GM12878 (cell line): ENCODE measurements around the gene SPRING1. TPM values are rescaled to one million over a fixed set of nuclear protein-coding genes. Genes with fewer than 3 reads are reported as not detected.

Experiments used
- ATAC-seq: fragments of 200-7000 bp; cut with Tn5 transposase; 3 replicates; pipeline ENCODE4 v1.9.1; 2020; ENCODE audit warnings: mild to moderate bottlenecking, moderate library complexity
- BruUV-seq: library from RNA; stranded (reverse); fragments of 400-500 nt; replicated peaks from 2 replicates; lab custom pipeline; 2021; lab: Mats Ljungman, UMichigan
- CTCF ChIA-PET: fragments of 300-600 bp; sonication (Branson Sonifier 250); formaldehyde crosslinking; extraction: SDS; loops from one replicate; lab custom pipeline; 2021; ENCODE audit warnings: inconsistent platforms; lab: Yijun Ruan, JAX
- POLR2A ChIA-PET: fragments of 350-600 bp; formaldehyde crosslinking; extraction: SDS; loops from one replicate; lab custom pipeline; 2021; ENCODE audit warnings: inconsistent platforms; lab: Charles Lee
- RAD21 ChIA-PET: fragments of 300-600 bp; sonication (Branson Sonifier 250); formaldehyde crosslinking; loops from one replicate; lab custom pipeline; 2023; ENCODE audit warnings: antibody characterized with exemption; ENCODE audit not compliant: unreplicated experiment; lab: Charles Lee
- SMC1A ChIA-PET: fragments of 300-600 bp; sonication (Branson Sonifier 250); formaldehyde crosslinking; loops from one replicate; lab custom pipeline; 2023; ENCODE audit not compliant: unreplicated experiment, uncharacterized antibody; lab: Charles Lee
- DNase-seq: peaks from one replicate; pipeline ENCODE4 v3.0.0-alpha.2; 2011; ENCODE audit warnings: low read depth, low spot score
- FAIRE-seq: peaks from 3 replicates; lab custom pipeline; 2011; peaks lifted over from hg19 to GRCh38; lab: Jason Lieb, UNC
- H2AFZ ChIP-seq: 2 replicates; pipeline ENCODE4 v1.6.0; 2011; ENCODE audit warnings: low read depth, low read length, control low read depth; ENCODE audit not compliant: control insufficient read depth
- H3K27ac ChIP-seq: 2 replicates; pipeline ENCODE4 v1.5.1; 2011; ENCODE audit warnings: control low read depth; ENCODE audit not compliant: control insufficient read depth, insufficient read depth
- H3K27me3 ChIP-seq, 2 experiments: replicated peaks in 1 of 2; 2 replicates each; pipeline versions ENCODE4 v1.6.0 to v1.6.1; 2011; ENCODE audit warnings: low read length in 1 of 2; ENCODE audit not compliant: control insufficient read depth in 2 of 2, insufficient read depth in 2 of 2
- H3K36me3 ChIP-seq, 2 experiments: 2 replicates each; pipeline ENCODE4 v1.5.1; 2011; ENCODE audit warnings: low read length in 1 of 2; ENCODE audit not compliant: control insufficient read depth in 2 of 2, insufficient read depth in 2 of 2
- H3K4me1 ChIP-seq: 2 replicates; pipeline ENCODE4 v1.6.1; 2011; ENCODE audit warnings: mild to moderate bottlenecking, low read length, moderate library complexity, mixed read lengths; ENCODE audit not compliant: control insufficient read depth, insufficient read depth
- H3K4me2 ChIP-seq: 2 replicates; pipeline ENCODE4 v1.6.0; 2011; ENCODE audit warnings: control low read depth; ENCODE audit not compliant: control insufficient read depth, insufficient read depth
- H3K4me3 ChIP-seq: fragments of 200-600 bp; sonication (generic); 2 replicates; pipeline ENCODE4 v1.5.1; 2016
- H3K79me2 ChIP-seq: 2 replicates; pipeline ENCODE4 v1.6.0; 2011; ENCODE audit warnings: low read length; ENCODE audit not compliant: control insufficient read depth, insufficient read depth
- H3K9ac ChIP-seq: 2 replicates; pipeline ENCODE4 v1.8.0; 2011; ENCODE audit warnings: low read length, control low read depth, mixed read lengths; ENCODE audit not compliant: control insufficient read depth, insufficient read depth
- H3K9me3 ChIP-seq: replicated peaks from 3 replicates; pipeline ENCODE4 v1.5.1; 2011; ENCODE audit warnings: mild to moderate bottlenecking, low read length; ENCODE audit not compliant: control insufficient read depth, insufficient read depth
- H4K20me1 ChIP-seq: 2 replicates; pipeline ENCODE4 v1.6.0; 2011; ENCODE audit not compliant: control insufficient read depth, insufficient read depth
- CBX5 ChIP-seq: sonication (generic); IDR thresholded peaks from 2 replicates; pipeline ENCODE4 v1.6.1; 2016; ENCODE audit warnings: low read depth, moderate library complexity, mild to moderate bottlenecking, inconsistent platforms
- EZH2 ChIP-seq: IDR thresholded peaks from 2 replicates; pipeline ENCODE4 v1.6.1; 2012; ENCODE audit warnings: low read depth, mild to moderate bottlenecking, control low read depth, inconsistent platforms, low read length, borderline replicate concordance; ENCODE audit not compliant: control insufficient read depth
- MYC ChIP-seq: IDR thresholded peaks from 2 replicates; pipeline ENCODE4 v1.6.1; 2011; ENCODE audit warnings: mild to moderate bottlenecking, low read length, moderate library complexity, inconsistent platforms; ENCODE audit not compliant: insufficient read depth, insufficient replicate concordance, insufficient read length, severe bottlenecking
- POLR2AphosphoS5 ChIP-seq: IDR thresholded peaks from 2 replicates; pipeline ENCODE4 v1.6.1; 2011; ENCODE audit warnings: mild to moderate bottlenecking, low read length, inconsistent platforms
- RCOR1 ChIP-seq: conservative IDR thresholded peaks from 2 replicates; pipeline ENCODE4 v1.6.1; 2012; ENCODE audit warnings: low read depth, low read length, improper control_type of control experiment
- WGBS: methylation state at CpG from one replicate; pipeline ENCODE4 v1.1.6; 2016; ENCODE audit warnings: low lambda C conversion rate; ENCODE audit not compliant: insufficient replicate concordance, insufficient coverage; ENCODE audit errors: missing lambda C conversion rate; 5-methylcytosine and 5-hydroxymethylcytosine counted together
- in situ Hi-C: fragments of 300-500 bp; cut with MboI; formaldehyde crosslinking; loops from 9 replicates; pipeline ENCODE4 v1.14.3; 2018; ENCODE audit warnings: mixed read lengths
- intact Hi-C: fragments of 100-400 bp; cut with micrococcal nuclease; formaldehyde crosslinking; loops from one replicate; pipeline ENCODE4 v1.14.2; 2022; ENCODE audit not compliant: unreplicated experiment
- polyA plus RNA-seq, 11 experiments: library from polyadenylated mRNA; depleted of rRNA in 4 of 11; unstranded in 6 of 11; stranded (reverse) in 5 of 11; fragments of >200 nt; fragmentation: Nextera tagmentation in 4 of 11; fragmentation: Illumina TruSeq in 1 of 11; extraction: Ambion mirVana in 4 of 11; extraction: Trizol in 1 of 11; gene quantifications; 1 replicate in 1 of 11; 2 replicates in 10 of 11; pipeline versions ENCODE4 v1.2.1 to v1.2.3, GENCODE V29; 2011 to 2016; ENCODE audit warnings: inconsistent platforms in 2 of 11, missing spikeins in 2 of 11, low read depth in 1 of 11
- total RNA-seq, 4 experiments: library from RNA; depleted of rRNA in 3 of 4; stranded (reverse); fragments of >200 nt in 3 of 4; fragmentation: Illumina TruSeq in 1 of 4; extraction: Trizol in 1 of 4; gene quantifications; 2 replicates each; pipeline versions ENCODE4 v1.2.1 to v1.2.3, GENCODE V29; 2013 to 2021
- TF ChIP-seq, protein P1 (sequence below): IDR thresholded peaks from 2 replicates; pipeline ENCODE4 v1.6.1; 2011; ENCODE audit warnings: borderline replicate concordance, low read depth, mild to moderate bottlenecking, moderate library complexity, mixed read lengths, low read length; ENCODE audit not compliant: insufficient read depth; ENCODE audit errors: extremely low read length
- TF ChIP-seq, protein P2 (sequence below): IDR thresholded peaks from 2 replicates; pipeline ENCODE4 v1.6.1; 2012; ENCODE audit warnings: low read length, inconsistent platforms
- TF ChIP-seq, protein P3 (sequence below): IDR thresholded peaks from 2 replicates; pipeline ENCODE4 v1.6.1; 2012; ENCODE audit warnings: low read depth, low read length, improper control_type of control experiment

The SPRING1 gene
- total and polyA plus RNA-seq, 10 of the 15 experiments (the other 5 are each of a cell fraction or from before 2014, with no cell fraction given): 2.5 to 25.7 (median 14.3) TPM

DNA sequence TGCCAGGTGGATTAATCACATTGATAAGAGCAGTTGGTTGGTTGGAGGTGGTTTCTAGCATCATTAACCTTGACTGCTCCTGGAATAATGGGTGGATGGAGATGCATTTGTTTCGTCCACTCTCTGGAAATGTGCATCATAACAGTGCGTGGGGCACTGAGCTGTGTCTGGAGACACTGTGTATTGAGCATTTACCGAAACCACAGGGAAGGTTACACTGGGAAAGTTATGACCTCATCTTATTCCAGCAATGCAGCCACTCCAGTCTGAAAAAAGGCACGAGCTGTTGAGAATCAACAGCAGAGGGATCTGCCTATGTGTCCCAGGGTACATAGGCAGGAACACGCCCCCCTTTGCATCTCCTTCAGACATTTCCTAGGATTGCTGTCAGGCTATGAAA, 27.4 kb upstream of the SPRING1 start (continued):
- TF ChIP-seq, protein P1, sequence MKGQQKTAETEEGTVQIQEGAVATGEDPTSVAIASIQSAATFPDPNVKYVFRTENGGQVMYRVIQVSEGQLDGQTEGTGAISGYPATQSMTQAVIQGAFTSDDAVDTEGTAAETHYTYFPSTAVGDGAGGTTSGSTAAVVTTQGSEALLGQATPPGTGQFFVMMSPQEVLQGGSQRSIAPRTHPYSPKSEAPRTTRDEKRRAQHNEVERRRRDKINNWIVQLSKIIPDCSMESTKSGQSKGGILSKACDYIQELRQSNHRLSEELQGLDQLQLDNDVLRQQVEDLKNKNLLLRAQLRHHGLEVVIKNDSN: no peak
- TF ChIP-seq EZH2: no peak
- TF ChIP-seq, protein P2, sequence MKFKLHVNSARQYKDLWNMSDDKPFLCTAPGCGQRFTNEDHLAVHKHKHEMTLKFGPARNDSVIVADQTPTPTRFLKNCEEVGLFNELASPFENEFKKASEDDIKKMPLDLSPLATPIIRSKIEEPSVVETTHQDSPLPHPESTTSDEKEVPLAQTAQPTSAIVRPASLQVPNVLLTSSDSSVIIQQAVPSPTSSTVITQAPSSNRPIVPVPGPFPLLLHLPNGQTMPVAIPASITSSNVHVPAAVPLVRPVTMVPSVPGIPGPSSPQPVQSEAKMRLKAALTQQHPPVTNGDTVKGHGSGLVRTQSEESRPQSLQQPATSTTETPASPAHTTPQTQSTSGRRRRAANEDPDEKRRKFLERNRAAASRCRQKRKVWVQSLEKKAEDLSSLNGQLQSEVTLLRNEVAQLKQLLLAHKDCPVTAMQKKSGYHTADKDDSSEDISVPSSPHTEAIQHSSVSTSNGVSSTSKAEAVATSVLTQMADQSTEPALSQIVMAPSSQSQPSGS: no peak
- TF ChIP-seq MYC: no peak
- no peak for TF ChIP-seq POLR2AphosphoS5
- TF ChIP-seq RCOR1: no peak
- TF ChIP-seq, all 136 proteins: peak for 0

DNA sequence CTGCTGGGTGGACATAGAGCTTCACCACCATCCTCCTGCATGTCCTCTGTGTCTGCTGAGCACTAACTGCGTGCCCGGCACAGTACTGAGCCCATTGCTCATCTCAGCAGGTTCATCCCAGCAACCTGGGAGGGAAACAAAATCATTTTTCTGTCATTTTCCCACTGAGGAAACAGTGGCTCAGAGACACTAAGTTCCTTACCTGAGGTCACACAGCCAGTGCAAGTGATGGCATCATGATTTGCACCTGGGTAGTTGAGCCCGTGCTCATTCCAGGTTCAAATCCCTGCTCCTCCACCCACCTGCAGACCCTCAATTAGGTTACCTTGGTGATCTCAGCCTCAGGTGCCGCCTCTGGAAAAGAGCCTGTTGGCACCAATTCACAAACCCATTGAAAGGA, 23.6 kb upstream of the SPRING1 start:
- Histone ChIP-seq H3K4me2 (no peak overlapping the region), H3K4me1 (no peaks in the 10 kb centered on the region), H3K4me3 (no peak overlapping the region), H3K27ac (no peak overlapping the region), H3K9me3 (no peaks in the 10 kb centered on the region), H4K20me1 (no peaks in the 10 kb centered on the region), H3K79me2 (no peaks in the 10 kb centered on the region), H3K9ac (no peak overlapping the region), H3K27me3 (no peaks in the 10 kb centered on the region), H3K36me3 (peaks cover 0 to 3% of the 10 kb centered on the region in 2 experiments), H2AFZ (no peak overlapping the region)
- 96% methylated on average over 4 of the region's 4 CpGs for WGBS
- DNase-seq (no peak), ATAC-seq (no peak), FAIRE-seq (no peak)
- no TSS peak for BruUV-seq
- TF ChIP-seq CBX5: no peak
- TF ChIP-seq, protein P3, sequence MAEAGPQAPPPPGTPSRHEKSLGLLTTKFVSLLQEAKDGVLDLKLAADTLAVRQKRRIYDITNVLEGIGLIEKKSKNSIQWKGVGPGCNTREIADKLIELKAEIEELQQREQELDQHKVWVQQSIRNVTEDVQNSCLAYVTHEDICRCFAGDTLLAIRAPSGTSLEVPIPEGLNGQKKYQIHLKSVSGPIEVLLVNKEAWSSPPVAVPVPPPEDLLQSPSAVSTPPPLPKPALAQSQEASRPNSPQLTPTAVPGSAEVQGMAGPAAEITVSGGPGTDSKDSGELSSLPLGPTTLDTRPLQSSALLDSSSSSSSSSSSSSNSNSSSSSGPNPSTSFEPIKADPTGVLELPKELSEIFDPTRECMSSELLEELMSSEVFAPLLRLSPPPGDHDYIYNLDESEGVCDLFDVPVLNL: no peak
- ChIA-PET CTCF (no interaction called here), RAD21 (no interaction called here), SMC1A (no interaction called here), POLR2A (no interaction called here)
- intact Hi-C loops (no loop called here), in situ Hi-C loops (no loop called here)
